Ureter (tissue), 1 donor: ENCODE data around the gene CALU. TPM values are rescaled to one million over a fixed set of nuclear protein-coding genes. Genes with fewer than 3 reads are reported as not detected.
A peak's percentile ranks its signal among the peaks of the same experiment; 100 is the strongest.

Experiments
- DNase-seq: peaks from one replicate; pipeline ENCODE4 v3.0.0-alpha.2; 2020; ENCODE audit warnings: low spot score
- total RNA-seq: library from RNA; stranded (reverse); gene quantifications from one replicate; pipeline ENCODE4 v1.2.4, GENCODE V29; 2023
- donor health status: DM: yes; HTN: yes; CAD: no.

Gene CALU
- 82.5 TPM for total RNA-seq

- peak; percentile 98 for DNase-seq
These were observed at the start of gene CALU for GRCh38 chr7:128739048-128739962. Gene CALU (plus strand): TSS chr7:128739359. CDS start chr7:128748584, 9,225 bp downstream.

GRCh38 chr7:128691227-128691626 is 47.9 kb upstream of the CALU start:
- DNase-seq = no peak

GRCh38 chr7:128692623-128693270 is 46.4 kb upstream of the CALU start:
- DNase-seq = no peak

DNA sequence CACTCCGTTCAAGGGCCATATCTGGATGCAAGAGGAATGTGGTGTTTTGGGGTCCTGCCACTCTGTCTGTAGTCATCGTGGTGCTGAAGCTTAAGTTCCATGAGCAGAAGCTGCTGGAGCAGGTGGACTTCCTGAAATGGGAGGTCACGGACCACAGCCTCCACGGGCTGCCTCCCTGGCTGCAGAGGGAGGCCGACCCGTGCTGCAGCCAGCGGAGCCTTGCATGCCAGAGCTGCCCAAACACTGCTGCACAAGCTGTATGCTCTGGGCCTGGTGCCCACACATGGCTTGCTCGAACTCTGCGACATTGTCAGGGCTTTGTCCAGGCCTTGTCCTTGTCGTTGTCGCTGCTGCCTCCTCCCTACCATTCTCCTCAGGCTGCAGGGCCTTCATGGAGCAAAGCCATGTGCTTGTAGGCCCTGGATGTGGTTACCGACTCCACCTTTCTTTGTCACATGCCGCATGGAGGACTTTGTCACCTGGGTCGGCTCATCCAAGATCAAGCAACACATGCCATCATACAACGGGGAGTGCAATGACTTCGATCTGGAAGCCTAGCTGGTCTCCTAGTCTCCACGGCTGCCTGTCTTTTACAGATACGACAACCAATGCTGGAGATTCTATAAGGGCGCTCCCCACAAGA is 45.7 kb upstream of the CALU start:
- no peak for DNase-seq

DNA sequence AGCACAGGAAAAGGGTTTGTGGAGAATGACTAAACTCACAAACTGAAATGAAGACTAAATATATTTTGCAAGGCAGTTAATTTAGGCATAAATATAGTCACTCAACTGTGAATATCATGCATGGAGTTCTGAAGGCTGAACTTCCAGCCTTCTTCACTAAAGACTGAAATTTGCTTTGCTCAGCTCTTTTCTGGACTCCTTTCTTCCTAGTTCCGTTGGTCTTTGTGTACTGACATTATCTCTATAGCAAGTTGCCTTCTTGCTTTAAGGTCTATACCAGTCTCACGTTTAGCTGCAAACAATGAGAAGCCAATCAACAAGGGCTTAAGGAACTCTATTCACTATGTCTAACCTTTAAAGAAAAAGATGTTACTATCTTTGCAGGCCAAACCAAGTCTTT is 44.4 kb upstream of the CALU start:
- no peak for DNase-seq

DNA sequence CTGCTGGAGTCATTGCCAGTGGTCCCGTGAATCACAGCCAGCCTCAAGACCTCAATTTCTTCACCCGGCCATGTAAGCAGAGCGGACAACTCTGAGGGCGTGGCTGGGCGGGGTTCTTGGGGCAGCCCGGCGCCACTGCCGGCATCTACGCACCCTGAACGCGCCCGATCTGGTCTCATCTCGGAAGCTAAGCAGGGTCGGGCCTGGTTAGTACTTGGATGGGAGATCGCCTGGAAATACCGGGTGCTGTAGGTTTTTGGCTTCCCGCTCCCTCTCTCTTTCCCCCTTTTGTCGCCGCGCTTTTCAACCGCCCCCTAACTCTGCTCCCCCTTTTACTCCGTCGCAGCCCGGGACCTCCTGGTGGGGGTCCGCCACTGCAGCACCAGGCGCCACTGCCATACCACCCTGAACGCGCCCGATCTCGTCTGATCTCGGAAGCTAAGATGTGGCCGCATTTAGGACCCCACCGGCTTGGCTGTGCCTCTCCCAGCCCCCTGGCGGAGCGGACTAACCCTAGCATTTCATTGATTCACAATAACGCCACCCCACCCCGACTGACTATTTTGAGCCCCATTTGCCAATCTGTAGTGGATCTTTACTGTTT is 41.8 kb upstream of the CALU start:
- DNase-seq = peak; percentile 49

GRCh38 chr7:128699196-128699712 is 39.9 kb upstream of the CALU start:
- DNase-seq = no peak

DNA sequence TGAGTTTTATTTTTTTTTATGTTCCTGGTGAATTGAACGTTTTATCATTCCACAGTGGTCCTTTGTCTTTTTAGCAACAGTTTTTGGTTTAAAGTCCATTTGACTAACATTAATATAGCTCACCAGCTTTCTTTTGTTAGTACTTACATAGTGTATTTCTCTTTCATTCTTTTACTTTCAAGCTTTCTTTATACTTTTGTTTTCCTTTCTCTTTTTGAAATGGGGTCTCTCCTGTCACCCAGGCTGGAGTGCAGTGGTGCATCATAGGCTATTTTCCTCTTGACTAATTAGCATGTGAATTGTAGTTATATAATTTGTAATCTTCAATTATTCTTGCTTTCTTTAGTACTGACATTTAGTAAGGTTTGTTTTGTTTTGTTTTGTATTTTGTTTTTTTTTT is 39.3 kb upstream of the CALU start:
- DNase-seq = no peak

DNA sequence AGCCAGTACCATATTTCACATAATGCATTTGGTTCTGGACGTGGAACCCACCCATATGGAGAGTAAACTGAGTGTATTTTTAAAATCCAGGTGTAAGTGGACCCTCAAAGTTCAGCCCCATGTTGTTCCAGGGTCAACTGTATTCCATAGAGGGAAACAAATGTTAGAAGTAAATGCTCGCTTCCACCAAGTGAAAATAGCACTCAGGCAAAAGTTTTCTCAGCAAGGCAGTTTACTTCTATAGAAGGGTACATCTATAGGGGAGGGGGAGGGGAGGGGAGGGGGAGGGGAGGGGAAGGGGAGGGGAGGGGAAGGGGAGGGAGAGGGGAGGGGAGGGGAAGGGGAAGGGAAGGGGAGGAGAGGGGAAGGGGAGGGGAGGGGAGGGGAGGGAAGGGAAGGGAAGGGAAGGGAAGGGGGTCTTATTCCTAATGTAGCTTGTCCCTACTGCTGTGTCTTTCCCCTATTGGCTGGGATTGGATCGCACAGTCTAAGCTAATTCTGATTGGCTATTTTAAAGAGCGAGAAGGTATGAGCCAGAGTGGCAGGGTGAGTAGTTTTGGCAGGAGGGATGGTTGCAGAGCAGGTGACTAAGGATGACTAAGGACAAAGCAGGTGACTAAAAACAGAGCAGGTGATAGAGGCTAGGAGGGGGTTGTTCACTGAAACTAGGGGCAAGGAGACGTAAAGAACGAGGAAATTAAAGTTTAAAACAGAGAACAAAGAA is 37.9 kb upstream of the CALU start:
- DNase-seq = no peak

- no peak for DNase-seq
These were observed 35.4 kb upstream of the CALU start for GRCh38 chr7:128703609-128704241.

- DNase-seq = no peak
These were observed 33.2 kb upstream of the CALU start for GRCh38 chr7:128705891-128706333.

- DNase-seq = no peak
These were observed 31.4 kb upstream of the CALU start for GRCh38 chr7:128707752-128708151.

GRCh38 chr7:128708235-128708634 is 30.9 kb upstream of the CALU start:
- no peak for DNase-seq

DNA sequence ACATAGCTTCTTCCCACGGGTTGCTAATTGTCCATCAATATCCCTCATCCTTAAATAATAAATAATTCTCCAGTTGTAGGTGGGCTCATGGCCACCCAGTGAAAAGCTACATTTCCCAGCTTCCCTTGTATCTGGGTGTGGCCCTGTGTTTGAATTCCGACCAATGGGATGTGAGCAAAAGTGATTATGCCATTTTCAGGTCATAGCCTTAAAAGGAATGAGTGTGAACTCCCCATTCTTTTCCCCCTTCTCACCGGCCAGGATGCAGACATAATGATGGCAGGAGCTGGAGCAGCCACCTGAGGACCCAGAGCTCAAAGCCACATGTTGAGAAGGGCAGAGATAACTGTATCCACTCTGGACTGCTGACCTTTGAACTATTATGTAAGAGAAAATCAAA is 30.3 kb upstream of the CALU start:
- DNase-seq = no peak

- DNase-seq = no peak
These were observed 28.7 kb upstream of the CALU start for GRCh38 chr7:128710481-128710880.

DNA sequence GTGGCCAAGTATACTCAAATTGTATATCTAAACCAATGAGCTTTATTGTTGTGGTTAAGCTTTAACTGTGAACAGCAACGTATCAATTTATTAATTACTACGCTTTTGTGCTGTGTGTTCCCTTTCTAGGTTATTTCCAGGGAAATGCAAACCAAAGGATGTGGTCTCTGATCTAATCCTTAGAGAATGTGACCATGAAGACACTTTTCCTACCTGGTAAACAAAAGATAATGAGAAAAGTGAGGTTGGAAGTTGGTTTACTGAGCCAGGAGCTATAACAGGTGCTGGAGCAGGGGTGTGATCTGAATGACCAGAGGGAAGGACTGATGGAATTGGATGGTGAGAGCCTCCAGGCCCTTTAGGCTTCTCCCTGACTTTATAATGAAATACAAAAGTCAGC is 25.4 kb upstream of the CALU start:
- DNase-seq = no peak

- no peak for DNase-seq
These were observed 24.3 kb upstream of the CALU start for GRCh38 chr7:128714701-128715495.

GRCh38 chr7:128718967-128719642 is 20.1 kb upstream of the CALU start:
- DNase-seq = no peak

DNA sequence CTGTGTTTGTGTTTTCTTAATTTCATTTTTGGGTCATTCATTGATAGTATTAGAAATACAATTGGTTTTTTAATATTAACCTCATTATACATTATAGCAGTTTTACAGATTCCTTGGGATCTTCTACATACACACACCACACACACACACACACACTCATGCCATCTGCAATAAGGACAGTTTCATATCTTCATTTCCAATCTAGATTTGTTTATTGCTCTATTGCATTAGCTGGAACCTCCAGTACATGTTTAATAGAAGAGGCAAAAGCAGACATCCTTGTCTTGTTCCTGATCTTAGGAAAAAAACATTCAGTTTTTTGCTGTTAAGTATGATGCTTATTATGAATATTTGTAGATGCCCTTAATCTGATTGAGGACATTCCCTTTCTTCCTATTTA is 17.8 kb upstream of the CALU start:
- DNase-seq = no peak
